Fibroblast of skin of back (primary cell): ENCODE data around the gene RDM1.
"Not testable (repeated sequence)": the region's sequence is repeated elsewhere in the genome, so short reads cannot be mapped to it uniquely, and the experiment has no call there.

Experiments used
- DNase-seq: peaks from one replicate; pipeline ENCODE4 v3.0.0-alpha.2; 2013

Gene RDM1

DNA sequence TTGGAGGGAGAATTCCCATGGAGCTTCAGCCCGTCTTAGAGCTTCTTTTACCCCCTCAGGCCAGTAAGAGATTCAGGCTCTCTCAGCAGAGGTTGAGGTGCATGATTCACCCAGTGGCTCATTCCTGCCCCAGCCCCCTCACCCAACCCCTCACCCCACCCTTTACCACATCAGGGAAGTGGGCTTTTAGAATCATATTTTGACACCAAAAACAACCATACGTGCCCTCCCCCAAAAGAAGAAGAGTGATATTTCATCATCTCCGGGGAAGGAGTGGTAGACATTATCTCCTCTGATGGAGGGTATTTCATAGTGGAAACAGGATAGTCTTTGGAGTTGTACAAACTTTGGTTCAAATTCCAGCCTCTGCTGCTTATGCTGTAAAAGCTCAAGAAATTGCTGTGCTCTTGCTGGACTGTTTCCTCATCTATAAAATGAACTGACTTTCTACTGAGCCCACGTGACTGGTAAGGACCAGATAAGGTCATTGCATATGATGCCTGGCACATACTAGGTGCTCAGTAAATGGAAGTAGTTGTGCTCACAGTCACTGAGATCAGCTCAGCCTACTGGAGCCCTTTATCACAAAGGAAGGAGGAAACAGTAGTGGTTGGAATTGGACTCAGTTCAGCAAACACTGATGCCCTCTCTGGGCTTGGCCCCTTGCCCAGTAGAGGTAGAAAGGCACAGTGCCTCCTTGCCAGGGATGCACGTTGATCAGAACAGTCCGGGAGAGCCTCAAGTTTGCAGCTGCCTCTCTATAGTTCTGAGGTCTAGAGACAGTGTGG lies 32.1 kb downstream of the RDM1 start:
- DNase-seq: no peak

DNA sequence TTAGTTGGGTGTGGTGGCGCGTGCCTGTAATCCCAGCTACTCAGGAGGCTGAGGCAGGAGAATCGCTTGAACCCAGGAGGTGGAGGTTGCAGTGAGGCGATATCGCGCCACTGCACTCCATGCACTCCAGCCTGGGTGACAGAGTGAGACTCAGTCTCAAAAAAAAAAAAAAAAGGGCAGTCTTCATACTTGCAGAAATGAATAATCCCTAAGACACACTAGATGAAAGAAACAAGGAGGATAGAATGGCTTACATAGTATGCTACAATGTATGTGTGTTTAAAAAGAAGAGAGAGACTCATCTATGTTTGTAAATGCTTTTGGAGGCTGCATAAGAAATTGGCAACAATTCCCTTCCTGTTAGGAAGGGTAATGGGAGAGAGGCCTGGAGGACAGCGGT lies 32.8 kb downstream of the RDM1 start:
- DNase-seq: not testable (repeated sequence)

DNA sequence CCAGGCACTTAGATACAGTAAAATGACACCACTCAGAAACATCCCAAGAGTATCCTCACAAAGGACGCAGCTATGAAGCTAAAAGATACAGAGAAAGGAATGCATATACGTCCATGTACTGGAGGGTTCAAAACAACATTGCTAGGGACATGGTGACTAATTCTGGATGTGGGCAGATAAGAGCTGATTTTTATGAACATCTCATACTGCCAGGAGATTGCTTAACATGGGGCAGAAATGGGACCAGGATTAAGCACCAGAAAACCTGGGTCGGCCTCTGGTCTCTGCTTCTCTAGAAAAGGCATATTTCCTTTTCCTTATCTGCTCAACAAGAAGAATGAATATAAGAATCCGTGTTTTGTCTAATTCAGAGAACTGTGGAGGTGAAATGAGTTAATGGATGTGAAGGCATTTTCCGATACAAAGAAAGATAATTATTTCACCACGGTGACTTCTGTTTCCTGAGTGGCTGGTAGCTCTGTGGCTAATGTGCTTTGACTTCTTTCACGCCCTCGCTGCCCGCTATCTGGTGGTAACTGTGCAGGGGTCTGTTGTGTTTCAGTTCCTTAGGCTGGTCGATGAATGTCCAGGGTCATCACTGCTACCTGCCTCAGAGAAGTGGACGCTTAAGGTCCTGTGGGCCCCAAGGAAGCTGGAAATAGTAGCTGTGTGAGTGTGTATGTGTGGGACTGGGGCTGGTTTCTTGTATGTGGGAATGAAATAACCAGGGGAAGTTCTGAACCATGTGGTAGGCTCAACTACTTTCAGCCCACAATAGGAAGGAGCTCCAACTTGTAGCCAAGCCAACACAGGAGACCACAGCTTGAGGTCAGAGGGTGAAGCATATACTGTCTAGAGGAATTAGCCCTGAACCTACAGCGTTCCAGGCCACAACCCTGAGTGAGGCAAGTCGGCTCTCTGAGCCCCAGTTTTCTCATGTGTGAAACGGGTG lies 34.7 kb downstream of the RDM1 start:
- DNase-seq: peak; percentile 27

DNA sequence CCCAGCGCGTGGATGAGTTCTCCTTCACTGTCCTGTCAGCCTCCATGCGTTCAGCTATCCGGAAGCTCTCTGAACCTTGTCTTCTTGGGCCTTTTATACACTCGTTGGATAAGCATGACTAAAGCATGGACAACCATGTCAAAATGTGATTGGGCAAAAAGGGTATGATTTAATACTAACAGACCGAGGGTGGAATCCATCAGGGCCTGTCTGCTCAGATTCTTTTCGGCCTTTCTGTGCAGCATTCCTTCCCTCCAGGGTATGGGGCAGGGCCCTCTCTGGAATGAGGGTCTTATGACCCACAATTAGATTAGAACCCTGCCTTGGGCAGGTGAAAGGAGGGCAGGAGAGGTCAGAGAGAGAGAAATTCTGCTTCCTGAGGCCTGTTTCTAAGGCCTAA lies 36.4 kb downstream of the RDM1 start:
- DNase-seq: no peak

DNA sequence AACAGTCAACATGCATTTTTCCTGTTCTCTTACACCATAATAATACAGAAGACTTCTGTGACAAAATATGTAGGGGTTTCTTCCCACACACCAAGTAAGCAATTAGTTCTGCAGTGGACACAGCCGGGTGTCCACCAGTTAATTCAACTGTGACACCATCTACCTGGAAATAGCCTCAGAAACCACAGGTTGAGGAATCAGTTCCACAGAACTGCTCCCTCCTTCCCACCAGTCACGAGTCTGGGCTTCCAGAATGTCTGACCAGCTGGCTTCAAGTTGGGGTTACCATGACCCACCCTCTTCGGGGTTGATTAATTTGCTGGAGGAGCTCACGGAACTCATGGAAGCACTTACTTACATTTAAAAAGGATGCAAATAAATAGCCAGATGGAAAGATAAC lies 36.8 kb downstream of the RDM1 start:
- DNase-seq: no peak

DNA sequence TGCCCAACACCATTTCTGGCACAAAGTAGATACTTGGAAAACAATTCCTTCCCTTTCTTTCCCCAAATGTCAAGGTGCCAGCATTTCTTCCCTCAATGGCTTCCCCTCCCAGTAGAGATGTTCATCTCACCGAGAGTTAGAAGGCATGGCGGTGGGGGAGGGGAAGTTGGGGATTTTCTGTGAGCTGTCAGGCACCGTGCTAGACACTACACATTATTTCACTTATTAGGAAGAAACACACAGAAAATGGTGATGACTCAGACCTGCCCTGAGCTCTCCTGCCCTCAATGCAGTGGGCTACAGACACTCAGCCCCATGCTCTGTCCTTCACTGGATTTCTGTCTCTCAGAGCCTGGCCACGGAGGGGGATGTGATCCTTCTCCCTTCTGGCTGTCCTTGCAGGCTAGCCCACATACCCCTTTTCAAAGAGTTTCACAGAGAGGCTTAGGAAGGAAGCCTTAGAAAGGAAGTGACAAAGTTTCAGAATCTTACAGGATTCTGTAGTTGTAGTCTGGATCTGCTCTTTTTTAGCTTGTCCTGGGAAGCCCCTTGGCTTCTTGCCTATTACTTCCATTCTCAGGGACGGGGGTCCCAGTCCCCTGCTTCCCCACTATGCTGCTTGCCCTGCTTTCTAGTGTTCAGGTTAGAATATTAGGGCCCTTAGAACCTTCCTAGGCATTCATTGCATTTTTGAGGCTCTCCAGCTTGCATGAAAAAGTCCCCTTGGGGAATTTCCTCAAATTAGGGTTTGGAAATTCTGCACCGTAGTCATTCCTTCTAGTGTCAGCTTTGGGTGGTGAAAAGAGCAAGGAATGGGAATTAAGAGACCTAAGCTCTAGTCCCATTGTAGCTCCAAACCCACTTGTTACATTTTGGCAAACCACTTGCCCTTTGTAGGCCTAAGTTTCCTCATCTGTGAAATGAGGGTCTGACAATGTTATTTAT lies 38.2 kb downstream of the RDM1 start:
- DNase-seq: peak; percentile 21

DNA sequence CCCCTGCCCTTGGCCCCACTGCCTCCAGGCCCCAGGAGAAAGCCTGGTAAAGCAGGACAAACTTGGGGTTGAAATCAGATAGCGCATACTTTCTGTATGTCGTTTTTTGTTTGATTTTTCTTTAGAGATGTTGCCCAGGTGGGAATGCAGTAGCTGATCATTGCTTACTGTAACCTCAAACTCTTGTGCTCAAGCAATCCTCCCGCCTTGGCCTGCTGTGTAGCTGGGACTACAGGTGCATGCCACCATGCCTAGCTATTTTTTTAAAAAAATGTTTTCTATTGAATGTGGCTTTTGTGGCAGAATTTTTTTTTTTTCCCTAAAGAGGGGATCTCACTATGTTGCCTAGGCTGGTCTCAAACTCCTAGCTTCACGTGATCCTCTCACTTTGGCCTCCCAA lies 39.3 kb downstream of the RDM1 start:
- DNase-seq: no peak

DNA sequence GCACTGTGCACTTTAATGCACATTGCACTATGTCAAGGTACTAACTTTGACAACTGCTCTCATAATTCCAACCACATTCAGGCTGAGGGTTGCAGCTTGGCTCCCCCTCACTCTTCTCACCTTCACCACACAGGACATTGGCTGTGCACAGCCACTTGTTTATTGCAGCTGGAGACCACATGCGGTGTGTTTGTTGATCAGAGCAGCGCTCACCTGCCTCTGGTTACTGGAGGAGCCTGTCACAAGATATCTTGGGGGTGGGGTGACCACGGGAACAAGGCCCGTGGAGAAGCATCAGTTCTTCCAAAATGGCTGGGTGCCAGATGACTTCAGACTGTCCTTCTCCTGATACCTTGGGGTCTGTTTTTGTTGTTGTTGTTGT lies 39.8 kb downstream of the RDM1 start:
- no peak for DNase-seq

DNA sequence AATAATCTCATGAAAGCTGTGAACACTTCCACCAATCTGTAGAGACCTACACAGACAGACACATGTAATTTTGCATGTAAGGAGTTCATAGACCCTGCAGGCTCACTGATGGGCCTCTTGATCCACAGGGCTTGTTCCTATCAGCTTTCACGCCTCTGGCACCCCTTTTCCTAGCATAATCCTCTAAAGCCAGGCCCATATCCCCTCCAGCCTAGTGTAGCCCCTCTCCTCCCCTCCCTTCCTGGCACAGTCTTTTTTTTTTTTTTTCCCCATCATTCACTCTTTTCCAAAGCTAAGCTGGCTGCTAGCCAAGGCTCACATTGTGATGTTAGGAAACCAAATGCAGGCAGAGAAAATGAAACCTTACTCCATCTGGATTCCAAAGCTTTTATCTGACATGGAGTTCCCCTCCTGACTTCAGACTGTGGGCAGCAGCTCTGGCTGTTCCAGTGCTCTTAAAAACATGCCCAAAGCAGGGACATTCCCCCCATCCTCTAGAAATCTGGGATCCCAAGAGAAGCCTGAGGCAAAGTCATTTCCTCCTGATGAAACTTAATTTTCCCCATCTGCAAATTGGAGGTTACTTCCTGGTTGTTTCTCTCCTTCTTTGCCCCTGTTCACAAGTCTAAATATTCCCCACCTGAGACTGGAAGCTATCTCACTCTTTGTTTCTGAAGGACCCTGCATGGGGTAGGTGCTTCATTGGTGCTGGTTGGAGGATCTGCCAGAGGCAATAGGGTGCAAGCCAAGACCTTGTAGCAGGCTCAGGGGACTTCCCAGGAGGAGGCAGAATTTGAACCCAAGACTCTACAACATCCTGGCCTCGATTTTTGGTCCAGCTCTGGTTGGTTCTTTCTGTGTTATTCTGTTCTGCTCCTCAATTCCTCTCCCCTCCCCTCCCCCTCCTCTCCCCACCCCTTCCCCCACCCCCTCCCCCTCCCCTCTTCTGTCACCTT lies 40.5 kb downstream of the RDM1 start:
- DNase-seq: peak; percentile 48

DNA sequence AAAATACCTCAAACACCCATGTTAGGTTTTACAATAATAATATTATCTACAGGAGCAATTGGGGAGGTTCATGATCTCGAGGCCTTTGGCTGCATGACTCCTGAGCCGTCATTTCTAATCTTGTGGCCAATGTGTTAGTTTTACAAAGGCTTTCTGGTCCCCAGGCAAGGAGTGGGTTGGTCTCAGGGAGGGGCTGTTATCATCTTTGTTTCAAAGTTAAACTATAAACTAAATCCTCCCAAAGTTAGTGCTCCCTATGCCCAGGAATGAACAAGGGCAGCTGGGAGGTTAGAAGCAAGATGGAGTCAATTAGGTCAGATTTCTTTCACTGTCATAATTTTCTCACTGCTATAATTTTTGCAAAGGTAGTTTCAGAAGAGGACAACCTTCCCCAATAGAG lies 41.3 kb downstream of the RDM1 start:
- no peak for DNase-seq

DNA sequence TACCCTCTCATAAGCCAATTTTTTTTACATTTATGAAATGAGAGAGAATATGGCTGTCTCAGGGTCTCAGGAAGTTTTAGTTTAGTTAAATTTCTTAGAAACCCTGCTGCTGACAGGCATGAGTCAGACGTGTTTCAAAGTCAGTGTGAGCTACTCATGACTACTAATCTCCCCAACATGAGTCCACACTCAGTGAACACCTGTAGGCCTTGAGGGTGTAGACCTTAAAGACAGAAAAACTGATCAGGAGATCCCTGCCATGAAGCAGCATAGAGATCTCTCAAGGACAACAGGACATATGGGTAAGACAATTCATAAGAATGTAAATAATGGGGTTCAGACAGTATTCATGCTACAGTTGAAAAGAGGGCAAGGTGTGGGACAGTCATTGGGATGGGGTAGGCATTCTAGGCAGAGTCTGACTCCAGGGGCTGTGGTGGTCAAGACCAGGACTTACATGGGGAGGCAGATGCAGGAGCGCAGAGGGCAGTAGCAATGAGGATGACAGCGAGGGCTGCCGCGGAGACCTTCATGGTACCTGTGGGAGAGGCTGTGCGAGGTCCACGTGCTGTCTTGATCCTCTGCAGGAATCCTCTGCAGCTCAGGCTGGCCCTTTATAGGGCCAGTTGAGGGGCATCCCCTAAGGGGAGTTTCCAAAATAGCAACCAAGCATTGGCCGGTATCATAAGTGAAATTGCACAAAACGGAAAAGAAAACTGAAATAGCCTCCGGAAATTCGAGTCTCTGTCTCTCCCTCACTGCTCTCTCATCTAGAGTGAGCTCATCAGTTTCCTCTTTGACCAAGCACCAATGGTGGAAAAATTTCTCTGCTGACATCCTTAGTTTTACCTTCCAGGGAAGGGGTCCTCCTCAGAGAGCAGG lies 50.6 kb downstream of the RDM1 start, which contains the start of gene CCL5:
TSS of gene CCL5 (minus strand) at position 588 of the 882 bp plus-strand sequence.
- no peak for DNase-seq

DNA sequence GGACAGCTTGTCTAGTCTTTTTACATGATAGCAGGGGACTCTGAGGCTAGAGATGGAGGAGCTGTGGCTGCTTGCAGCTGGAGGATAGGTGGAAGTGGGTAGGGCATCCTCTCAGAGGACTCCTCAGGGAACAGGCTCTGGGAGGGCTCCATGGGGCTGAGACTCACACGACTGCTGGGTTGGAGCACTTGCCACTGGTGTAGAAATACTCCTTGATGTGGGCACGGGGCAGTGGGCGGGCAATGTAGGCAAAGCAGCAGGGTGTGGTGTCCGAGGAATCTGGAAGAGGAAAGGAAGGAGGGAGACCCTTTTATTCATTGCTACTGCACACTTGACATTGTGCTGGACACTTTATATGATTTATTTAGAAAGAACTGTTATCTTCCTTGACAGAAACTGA lies 52.2 kb downstream of the RDM1 start:
- DNase-seq: no peak

DNA sequence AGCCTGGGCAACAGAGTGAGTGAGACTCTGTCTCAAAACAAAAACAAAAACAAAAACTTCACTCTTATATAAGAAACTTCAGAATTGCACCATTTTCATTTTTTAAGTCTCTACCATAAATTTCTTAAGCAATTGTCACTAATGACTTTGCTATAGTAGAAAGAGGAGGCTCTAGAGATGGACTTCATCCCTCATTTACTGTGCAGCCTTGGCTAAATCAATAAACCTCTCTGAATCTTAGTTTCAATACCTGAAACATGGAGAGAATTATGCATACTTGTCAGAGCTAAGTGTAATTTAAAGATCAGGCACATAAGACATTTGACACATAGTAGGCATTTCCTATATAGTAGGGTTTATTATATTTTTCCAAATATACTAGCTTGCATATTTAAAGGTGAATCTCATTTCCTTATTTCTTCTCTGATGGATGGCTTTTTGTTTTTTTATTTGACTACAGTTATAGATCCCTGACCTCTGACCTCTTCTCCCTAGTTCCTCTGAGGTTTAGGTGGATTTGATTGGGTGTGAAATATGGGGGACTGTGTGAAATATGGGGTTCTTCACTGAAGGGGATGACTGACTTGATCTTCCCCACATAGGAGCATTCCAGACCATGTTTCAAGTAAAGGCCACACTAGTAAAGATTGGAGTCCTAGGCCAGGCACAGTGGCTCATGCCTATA lies 53.1 kb downstream of the RDM1 start:
- DNase-seq: no peak

DNA sequence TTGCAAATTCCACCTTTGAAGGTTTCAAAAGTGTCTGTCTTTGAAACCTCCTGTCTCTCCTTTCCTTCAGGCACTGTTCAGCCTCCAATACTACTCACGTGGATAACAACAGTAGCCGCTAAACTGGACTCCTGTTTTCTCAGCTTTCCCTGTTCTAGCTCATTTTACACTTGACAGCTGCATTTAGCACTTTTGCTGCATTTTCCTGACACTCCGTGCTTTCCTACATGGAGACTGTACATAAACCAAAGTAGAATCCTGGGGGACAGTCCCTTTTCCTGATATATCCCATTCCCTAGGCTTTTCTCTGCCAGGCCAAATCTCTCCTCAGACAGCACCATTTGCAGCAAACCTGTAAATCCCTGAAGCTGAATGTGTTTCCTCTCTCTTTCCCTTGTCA lies 54.0 kb downstream of the RDM1 start:
- DNase-seq: no peak

DNA sequence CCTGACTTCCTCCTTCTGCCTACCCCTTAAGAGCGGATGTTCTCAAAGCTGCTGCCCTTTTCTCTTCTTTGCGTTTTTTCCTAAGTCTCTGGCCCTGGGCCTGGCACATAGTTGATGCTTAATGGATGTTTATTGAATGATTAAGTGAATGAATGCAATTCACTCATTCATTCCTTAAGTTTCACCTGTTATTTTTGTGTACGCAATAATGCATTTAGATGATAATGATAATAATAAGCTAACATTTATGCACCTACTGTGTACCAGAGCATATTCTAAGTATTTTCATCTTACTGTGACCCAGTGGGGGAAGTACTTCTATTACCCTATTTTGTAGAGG lies 54.8 kb downstream of the RDM1 start:
- DNase-seq: no peak

DNA sequence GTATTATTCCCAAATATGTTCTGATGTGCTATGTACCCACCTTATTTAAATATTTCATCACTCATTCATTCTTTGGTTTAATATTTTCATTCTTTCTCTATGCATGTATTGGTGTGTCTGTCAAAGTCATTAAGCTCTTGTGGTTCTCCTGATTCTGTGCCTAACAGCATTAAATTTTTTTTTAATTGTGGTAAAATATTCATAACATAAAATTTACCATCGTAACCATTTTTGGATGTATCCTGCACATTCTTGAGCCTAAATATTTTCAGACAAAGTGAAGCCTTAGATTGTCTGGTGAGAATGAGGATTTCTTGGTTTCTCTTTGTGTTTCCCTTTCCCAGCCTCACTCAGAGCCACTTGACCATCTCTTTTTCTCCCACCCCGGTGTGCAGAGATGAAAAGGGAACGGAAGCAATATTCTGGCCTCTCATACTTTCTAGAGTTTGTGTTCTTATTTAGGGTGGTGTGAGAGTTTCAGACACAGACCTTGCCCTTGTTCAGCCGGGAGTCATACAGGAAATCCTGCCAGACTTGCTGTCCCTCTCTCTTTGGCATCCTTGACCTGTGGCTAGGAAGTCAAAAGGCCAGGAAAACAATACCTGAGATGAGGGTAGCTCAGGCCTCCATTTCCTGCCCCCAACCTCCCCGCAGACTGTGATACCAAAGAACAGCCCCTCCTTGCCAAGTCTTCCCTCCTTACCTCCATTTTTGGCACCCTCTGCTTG lies 55.3 kb downstream of the RDM1 start:
- DNase-seq: no peak

DNA sequence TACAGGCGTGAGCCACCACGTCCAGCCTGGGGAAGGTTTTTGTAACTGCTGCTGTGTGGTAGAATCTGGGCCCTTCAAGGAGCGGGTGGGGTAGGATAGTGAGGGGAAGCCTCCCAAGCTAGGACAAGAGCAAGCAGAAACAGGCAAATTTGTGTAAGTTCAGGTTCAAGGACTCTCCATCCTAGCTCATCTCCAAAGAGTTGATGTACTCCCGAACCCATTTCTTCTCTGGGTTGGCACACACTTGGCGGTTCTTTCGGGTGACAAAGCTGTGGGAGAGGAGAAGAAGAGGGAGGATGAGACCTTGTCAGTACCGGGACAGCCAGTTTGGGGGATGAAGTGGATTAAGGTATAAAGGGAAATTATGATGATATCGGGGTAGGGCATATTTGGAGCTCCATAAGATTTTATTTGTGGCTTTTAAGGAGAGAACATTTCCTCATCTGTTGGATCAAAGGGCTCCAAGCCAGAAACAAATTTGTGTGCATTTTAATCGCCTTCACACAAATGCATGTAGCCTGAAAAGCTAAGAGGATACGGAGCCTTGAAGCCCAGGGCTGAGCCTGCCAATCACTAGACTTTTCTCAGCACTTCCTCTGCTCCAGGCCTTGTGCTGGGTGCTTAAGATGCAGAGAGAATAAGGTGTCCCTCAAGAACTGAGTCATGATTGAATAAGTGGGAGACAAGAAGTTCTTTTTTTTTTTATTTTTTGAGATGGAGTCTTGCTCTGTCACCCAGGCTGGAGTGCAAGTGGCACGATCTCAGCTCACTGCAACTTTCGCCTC lies 58.2 kb downstream of the RDM1 start:
- no peak for DNase-seq
